Activated CD4-positive, alpha-beta memory T cell treated with anti-CD3 and anti-CD28 coated beads, Interleukin-2, amount 10 ng/mL, durations not matched to agents 7 days and 5 days (primary cell): ENCODE data around the gene NFASC. TPM values are rescaled to one million over a fixed set of nuclear protein-coding genes. Genes with fewer than 3 reads are reported as not detected.

Source experiments
- CTCF ChIA-PET: fragments of 350-600 bp; sonication (Branson Sonifier 250); formaldehyde crosslinking; loops from one replicate; lab custom pipeline; 2021; ENCODE audit warnings: antibody characterized with exemption, inconsistent platforms; lab: Charles Lee
- POLR2A ChIA-PET: fragments of 350-600 bp; sonication (Branson Sonifier 250); formaldehyde crosslinking; loops from one replicate; lab custom pipeline; 2021; ENCODE audit warnings: antibody characterized with exemption; lab: Charles Lee
- DNase-seq: peaks from one replicate; pipeline ENCODE4 v3.0.0-alpha.2; 2020
- H3K27ac Mint-ChIP-seq: one replicate; pipeline ENCODE4 v1.8.0; 2021; ENCODE audit warnings: mild to moderate bottlenecking, mixed read lengths
- H3K27me3 Mint-ChIP-seq: one replicate; pipeline ENCODE4 v1.8.0; 2021; ENCODE audit warnings: mixed read lengths
- H3K36me3 Mint-ChIP-seq: one replicate; pipeline ENCODE4 v1.8.0; 2021; ENCODE audit warnings: low read depth, mixed read lengths
- H3K4me1 Mint-ChIP-seq: one replicate; pipeline ENCODE4 v1.8.0; 2021; ENCODE audit warnings: mixed read lengths
- H3K4me3 Mint-ChIP-seq: one replicate; pipeline ENCODE4 v1.8.0; 2021; ENCODE audit warnings: mild to moderate bottlenecking, mixed read lengths
- H3K9me3 Mint-ChIP-seq: one replicate; pipeline ENCODE4 v1.8.0; 2021; ENCODE audit warnings: mixed read lengths
- total RNA-seq, 2 experiments: library from RNA; stranded (reverse); gene quantifications; one replicate each; pipeline ENCODE4 v1.2.3, GENCODE V29; 2021

Gene NFASC
- total RNA-seq, 2 experiments from 2014 or later: 0.10 to 0.40 TPM

- Mint-ChIP-seq H3K9me3 (no peaks in the 10 kb centered on the region), H3K4me3 (no peak overlapping the region), H3K27me3 (peaks cover 31% of the 10 kb centered on the region), H3K36me3 (no peaks in the 10 kb centered on the region), H3K27ac (no peak overlapping the region), H3K4me1 (no peaks in the 10 kb centered on the region)
- POLR2A ChIA-PET: no interaction called here
- CTCF ChIA-PET: interaction anchor here (0.6 kb wide), 1 partner anchor 103 kb away, joined by 4 read pairs; no protein-coding TSS in a partner anchor
- DNase-seq: no peak
These were observed 4.5 kb upstream of the NFASC start for GRCh38 chr1:204866051-204866596.

- no peak for DNase-seq
- H3K27me3 Mint-ChIP-seq: peaks cover 31% of the 10 kb centered on the region
- no peak overlapping the region for H3K27ac Mint-ChIP-seq
- H3K36me3 Mint-ChIP-seq: no peaks in the 10 kb centered on the region
- no peaks in the 10 kb centered on the region for H3K4me1 Mint-ChIP-seq
- no peak overlapping the region for H3K4me3 Mint-ChIP-seq
- ChIA-PET CTCF (no interaction called here), POLR2A (no interaction called here)
- no peaks in the 10 kb centered on the region for H3K9me3 Mint-ChIP-seq
These were observed 3.5 kb upstream of the NFASC start for GRCh38 chr1:204867203-204867602.

DNA sequence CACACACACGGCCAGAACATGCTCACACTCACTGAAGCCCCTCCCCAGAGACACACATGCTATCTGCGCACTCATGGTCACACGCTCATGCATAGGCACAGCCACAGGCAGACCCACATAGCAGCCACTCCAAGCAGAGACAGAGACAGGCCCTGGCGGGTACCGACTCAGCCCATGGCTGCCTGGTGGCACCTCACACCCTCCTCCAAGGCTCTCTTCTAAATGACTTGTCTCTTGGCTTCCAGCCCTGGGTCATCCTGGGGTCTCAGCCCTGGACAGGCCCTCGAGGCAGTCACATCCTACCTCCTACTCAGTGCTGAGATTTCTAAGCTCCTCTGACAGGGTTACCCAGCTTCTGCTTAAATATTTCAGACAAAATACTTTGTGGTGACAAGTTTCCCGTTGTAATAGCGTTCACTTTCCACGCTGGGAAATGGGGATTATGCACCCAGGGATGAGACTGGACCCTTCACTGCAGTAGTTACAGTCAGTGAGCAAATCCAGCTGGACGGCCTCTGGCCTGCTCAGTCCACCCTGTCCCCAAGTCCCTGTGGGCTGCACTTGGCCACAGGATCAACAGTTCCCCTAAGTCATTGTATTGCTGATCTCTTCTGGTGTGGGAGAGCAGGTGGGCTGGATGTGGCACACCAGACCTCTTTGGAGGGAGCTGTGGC, 2.9 kb upstream of the NFASC start:
- H3K36me3 Mint-ChIP-seq: no peaks in the 10 kb centered on the region
- CTCF ChIA-PET: no interaction called here
- no peaks in the 10 kb centered on the region for H3K9me3 Mint-ChIP-seq
- no peak overlapping the region for H3K27ac Mint-ChIP-seq
- H3K4me3 Mint-ChIP-seq: no peak overlapping the region
- H3K4me1 Mint-ChIP-seq: no peaks in the 10 kb centered on the region
- DNase-seq: no peak
- peaks cover 28% of the 10 kb centered on the region for H3K27me3 Mint-ChIP-seq
- POLR2A ChIA-PET: no interaction called here

DNA sequence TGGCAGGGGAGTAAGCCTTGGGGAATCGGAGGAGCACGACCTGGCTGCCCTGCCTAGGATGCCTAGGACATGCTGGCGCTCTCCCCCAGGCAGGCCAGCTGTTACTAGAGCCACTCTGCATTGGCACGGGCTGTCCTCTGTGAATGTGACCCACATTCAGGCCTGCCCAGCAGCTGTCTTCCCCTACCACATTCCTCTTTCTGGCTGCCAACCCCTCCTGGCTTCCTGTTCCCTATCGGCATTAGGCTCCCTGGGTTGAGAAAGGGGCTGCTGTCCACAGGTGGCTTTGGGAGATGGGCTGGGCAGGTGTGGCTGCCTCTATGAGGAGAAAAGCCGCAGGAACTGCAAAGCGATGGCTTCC, 2.3 kb upstream of the NFASC start:
- no peak overlapping the region for H3K27ac Mint-ChIP-seq
- ChIA-PET CTCF (no interaction called here), POLR2A (no interaction called here)
- H3K4me3 Mint-ChIP-seq: no peak overlapping the region
- H3K9me3 Mint-ChIP-seq: no peaks in the 10 kb centered on the region
- peaks cover 28% of the 10 kb centered on the region for H3K27me3 Mint-ChIP-seq
- H3K4me1 Mint-ChIP-seq: no peaks in the 10 kb centered on the region
- H3K36me3 Mint-ChIP-seq: no peaks in the 10 kb centered on the region
- no peak for DNase-seq

DNA sequence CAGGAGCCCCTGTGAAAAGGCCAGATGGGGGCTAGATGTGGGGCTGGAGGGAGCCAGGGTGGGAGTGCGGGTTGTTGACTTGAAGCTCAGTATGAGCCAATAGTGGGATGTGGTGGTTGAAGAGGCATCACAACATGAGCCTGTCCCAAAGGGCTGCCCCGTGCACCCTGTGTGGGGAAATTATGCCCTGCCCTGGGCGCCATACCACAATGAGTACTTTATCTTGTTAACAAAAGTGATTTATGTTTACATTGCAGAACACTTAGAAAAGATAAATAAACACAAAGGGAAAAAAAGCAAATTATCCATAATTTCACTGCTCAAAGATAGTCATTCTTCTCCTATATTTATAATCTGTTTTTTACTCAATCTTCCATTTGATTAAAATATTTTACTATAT, 1.6 kb upstream of the NFASC start:
- no peaks in the 10 kb centered on the region for H3K36me3 Mint-ChIP-seq
- ChIA-PET POLR2A (no interaction called here), CTCF (no interaction called here)
- no peaks in the 10 kb centered on the region for H3K9me3 Mint-ChIP-seq
- H3K27ac Mint-ChIP-seq: no peak overlapping the region
- H3K4me1 Mint-ChIP-seq: no peaks in the 10 kb centered on the region
- DNase-seq: no peak
- no peak overlapping the region for H3K4me3 Mint-ChIP-seq
- peaks cover 27% of the 10 kb centered on the region for H3K27me3 Mint-ChIP-seq

GRCh38 chr1:204871405-204872037, 859 bp downstream of the NFASC start:
- DNase-seq: no peak
- Mint-ChIP-seq H3K9me3 (no peaks in the 10 kb centered on the region), H3K4me3 (no peak overlapping the region), H3K27ac (no peak overlapping the region), H3K27me3 (peaks cover 14% of the 10 kb centered on the region), H3K36me3 (no peaks in the 10 kb centered on the region), H3K4me1 (no peaks in the 10 kb centered on the region)
- CTCF ChIA-PET: interaction anchor here (1.8 kb wide), 1 partner anchor 64 kb away, joined by 5 read pairs; no protein-coding TSS in a partner anchor
- POLR2A ChIA-PET: no interaction called here

DNA sequence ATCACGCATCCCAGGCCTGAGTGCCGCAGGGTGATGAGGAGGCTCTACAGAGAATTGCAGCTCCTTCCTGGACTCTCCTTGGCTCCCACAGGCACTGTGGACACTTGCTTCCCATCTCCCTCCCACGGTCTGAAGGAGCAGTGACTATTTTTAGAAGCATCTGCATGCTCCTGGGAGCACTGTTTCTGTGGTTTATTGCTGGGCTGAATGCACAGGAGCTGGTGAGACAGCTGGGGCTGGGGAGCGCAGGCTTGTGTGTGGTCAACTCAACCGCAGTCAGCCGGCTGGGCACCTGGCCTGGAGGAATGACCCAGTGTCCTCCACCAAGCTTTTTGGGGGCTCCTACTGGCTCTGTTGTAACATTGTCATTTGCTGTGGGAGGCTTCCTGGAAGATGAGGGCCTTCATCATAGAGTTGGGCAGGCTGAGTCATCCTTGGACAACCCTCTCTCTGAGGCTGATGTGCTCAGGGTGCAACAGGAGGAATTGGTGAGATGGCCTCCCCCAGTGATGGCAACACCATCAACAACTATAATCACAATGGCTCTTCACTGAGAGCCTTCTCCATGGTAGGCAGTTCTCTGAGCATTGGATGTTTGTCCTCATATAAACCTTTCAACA, 1.7 kb downstream of the NFASC start:
- Mint-ChIP-seq H3K4me1 (no peaks in the 10 kb centered on the region), H3K9me3 (no peaks in the 10 kb centered on the region), H3K4me3 (no peak overlapping the region), H3K27ac (no peak overlapping the region), H3K36me3 (no peaks in the 10 kb centered on the region), H3K27me3 (peaks cover 12% of the 10 kb centered on the region)
- CTCF ChIA-PET: interaction anchor here (1.8 kb wide), 1 partner anchor 65 kb away, joined by 5 read pairs; no protein-coding TSS in a partner anchor
- POLR2A ChIA-PET: no interaction called here
- no peak for DNase-seq

- ChIA-PET POLR2A (no interaction called here), CTCF (no interaction called here)
- H3K27me3 Mint-ChIP-seq: peaks cover 15% of the 10 kb centered on the region
- H3K4me3 Mint-ChIP-seq: no peak overlapping the region
- H3K9me3 Mint-ChIP-seq: no peaks in the 10 kb centered on the region
- no peaks in the 10 kb centered on the region for H3K36me3 Mint-ChIP-seq
- DNase-seq: no peak
- no peaks in the 10 kb centered on the region for H3K4me1 Mint-ChIP-seq
- no peak overlapping the region for H3K27ac Mint-ChIP-seq
These were observed 2.5 kb downstream of the NFASC start for GRCh38 chr1:204873176-204873575.

GRCh38 chr1:204873714-204874113, 3.1 kb downstream of the NFASC start:
- no peak for DNase-seq
- POLR2A ChIA-PET: no interaction called here
- Mint-ChIP-seq H3K27me3 (peaks cover 20% of the 10 kb centered on the region), H3K4me1 (no peaks in the 10 kb centered on the region), H3K4me3 (no peak overlapping the region), H3K36me3 (no peaks in the 10 kb centered on the region), H3K27ac (no peak overlapping the region), H3K9me3 (no peaks in the 10 kb centered on the region)
- CTCF ChIA-PET: no interaction called here

GRCh38 chr1:204874274-204874673, 3.6 kb downstream of the NFASC start:
- no peaks in the 10 kb centered on the region for H3K9me3 Mint-ChIP-seq
- H3K36me3 Mint-ChIP-seq: no peaks in the 10 kb centered on the region
- no peaks in the 10 kb centered on the region for H3K4me1 Mint-ChIP-seq
- ChIA-PET CTCF (no interaction called here), POLR2A (no interaction called here)
- no peak overlapping the region for H3K27ac Mint-ChIP-seq
- no peak for DNase-seq
- peaks cover 20% of the 10 kb centered on the region for H3K27me3 Mint-ChIP-seq
- H3K4me3 Mint-ChIP-seq: no peak overlapping the region

DNA sequence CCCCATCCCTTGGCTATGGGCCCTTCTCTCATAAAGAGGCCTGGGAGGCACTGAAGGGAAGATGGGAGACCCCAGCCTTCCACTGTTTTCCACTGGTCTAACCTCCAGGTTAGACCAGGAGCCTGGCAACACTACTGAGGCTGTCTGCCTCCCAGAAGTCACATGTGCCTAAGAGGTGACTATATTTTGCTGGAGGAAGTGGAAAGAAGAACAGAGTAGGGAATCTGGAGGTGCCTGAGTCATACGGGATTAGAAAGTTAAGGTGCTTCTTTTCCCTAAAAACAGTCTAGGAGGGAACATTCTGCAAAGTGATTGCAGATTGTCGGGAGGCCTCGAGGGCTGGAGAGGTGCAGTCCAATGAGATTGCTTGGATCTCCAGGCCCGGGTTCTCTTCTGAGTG, 4.6 kb downstream of the NFASC start:
- Mint-ChIP-seq H3K4me1 (no peaks in the 10 kb centered on the region), H3K36me3 (no peaks in the 10 kb centered on the region), H3K9me3 (no peaks in the 10 kb centered on the region), H3K27me3 (peaks cover 22% of the 10 kb centered on the region), H3K4me3 (no peak overlapping the region), H3K27ac (no peak overlapping the region)
- CTCF ChIA-PET: no interaction called here
- no peak for DNase-seq
- POLR2A ChIA-PET: no interaction called here

- Mint-ChIP-seq H3K4me3 (no peak overlapping the region), H3K9me3 (no peaks in the 10 kb centered on the region), H3K27me3 (peaks cover 22% of the 10 kb centered on the region), H3K4me1 (no peaks in the 10 kb centered on the region), H3K36me3 (no peaks in the 10 kb centered on the region), H3K27ac (no peak overlapping the region)
- ChIA-PET CTCF (no interaction called here), POLR2A (no interaction called here)
- no peak for DNase-seq
These were observed 8.1 kb downstream of the NFASC start for GRCh38 chr1:204878621-204879234.

DNA sequence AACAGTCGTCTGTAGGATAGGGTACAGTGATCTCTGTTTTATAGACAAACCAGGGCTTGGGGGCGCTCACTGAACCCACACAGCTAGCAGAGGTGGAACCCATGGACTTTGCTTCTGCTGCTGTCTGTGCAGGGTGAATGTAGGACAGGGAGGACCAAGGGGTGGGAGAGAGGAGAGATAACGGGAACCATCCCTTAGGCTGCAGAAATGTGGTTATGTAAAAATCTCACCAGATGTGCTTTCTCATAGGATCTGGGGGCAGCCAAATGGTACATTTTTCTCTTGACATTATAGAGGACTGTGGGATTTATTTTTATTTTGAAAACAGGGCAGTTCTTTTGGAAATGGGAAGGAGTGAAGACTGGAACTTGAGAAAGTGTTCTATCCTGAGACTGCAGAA, 8.7 kb downstream of the NFASC start:
- H3K4me3 Mint-ChIP-seq: no peak overlapping the region
- ChIA-PET POLR2A (no interaction called here), CTCF (no interaction called here)
- H3K27me3 Mint-ChIP-seq: peaks cover 22% of the 10 kb centered on the region
- no peaks in the 10 kb centered on the region for H3K4me1 Mint-ChIP-seq
- no peaks in the 10 kb centered on the region for H3K36me3 Mint-ChIP-seq
- H3K27ac Mint-ChIP-seq: no peak overlapping the region
- H3K9me3 Mint-ChIP-seq: no peaks in the 10 kb centered on the region
- no peak for DNase-seq
